GM18508 (cell line): ENCODE measurements around the gene WDFY3.
"Not testable (repeated sequence)": the region's sequence is repeated elsewhere in the genome, so short reads cannot be mapped to it uniquely, and the experiment has no call there.

Experiments used
- ATAC-seq: cut with Tn5 transposase; IDR thresholded peaks from one replicate; pipeline ENCODE4 v1.9.1; 2021; ENCODE audit warnings: moderate number of reproducible peaks; ENCODE audit not compliant: insufficient read depth, unreplicated experiment

WDFY3 gene

DNA sequence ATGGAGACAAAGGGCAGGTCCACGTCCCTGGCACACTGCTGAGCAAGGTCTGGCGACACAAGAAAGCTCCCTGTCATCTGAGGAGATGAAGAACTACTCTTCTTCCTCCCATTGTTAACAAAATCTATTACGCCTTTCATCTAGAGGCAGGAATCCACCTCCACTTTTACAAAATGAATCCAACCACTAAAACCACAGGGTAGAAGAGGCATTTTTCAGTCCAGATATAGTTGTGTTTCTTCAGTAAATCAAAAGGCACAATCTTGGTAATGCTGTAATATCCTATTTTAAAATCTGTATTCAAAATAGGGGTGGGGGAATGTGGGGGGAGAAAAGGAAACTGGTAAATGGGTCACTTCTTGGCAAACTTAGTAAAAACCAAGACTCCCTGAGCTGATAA is 282.1 kb downstream of the WDFY3 start:
- no peak for ATAC-seq

DNA sequence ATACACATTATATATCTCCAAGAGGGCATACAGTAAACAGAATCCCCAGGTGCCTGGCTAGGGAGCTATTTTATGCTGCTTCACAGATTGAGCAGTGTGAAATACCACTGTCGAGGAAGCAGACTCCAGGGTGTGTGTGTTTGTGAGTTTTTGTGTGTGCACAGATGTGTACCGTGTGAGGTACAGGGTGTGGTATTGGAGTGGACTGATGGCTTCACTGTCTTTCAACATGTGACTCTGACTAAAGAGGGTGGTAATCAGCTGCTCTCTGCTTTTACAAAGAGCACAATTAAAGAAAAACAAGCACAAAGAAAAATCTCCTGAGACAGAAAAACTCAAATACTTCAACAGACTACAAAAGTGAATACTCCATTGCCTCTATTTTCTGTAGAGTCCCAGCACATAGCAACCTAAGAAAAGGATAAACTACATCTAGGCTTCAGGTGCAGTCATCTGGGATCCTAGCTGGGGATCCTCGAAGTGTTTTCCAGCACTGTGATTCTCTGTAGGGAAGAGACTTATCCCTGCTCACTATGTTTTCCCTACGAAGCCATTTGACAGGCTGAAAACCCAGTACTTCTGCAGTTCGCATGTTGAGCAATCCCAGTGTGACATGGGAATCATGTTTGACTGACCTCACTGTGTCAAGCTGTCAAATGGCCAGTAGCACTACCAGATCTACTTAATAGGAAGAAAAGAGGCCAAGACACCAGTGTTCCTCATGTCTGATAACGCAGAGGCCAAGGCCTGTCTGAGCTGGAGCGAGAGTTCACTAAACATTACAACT is 283.2 kb downstream of the WDFY3 start:
- ATAC-seq, result no peak

DNA sequence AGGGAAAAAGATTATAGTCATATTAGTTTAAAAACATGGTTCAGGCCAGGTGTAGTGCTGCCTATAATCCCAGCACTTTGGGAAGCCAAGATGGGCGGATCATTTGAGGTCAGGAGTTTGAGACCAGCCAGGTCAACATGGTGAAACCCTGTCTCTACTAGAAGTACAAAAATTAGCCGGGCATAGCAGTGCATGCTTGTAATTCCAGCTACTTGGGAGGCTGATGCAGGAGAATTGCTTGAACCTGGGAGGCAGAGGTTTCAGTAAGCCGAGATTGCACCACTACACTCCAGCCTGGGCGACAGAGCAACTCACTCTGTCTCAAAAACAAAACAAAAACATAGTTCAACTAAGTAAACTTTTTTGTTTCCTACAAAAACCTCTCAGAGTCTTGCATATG is 283.8 kb downstream of the WDFY3 start:
- not testable (repeated sequence) for ATAC-seq

DNA sequence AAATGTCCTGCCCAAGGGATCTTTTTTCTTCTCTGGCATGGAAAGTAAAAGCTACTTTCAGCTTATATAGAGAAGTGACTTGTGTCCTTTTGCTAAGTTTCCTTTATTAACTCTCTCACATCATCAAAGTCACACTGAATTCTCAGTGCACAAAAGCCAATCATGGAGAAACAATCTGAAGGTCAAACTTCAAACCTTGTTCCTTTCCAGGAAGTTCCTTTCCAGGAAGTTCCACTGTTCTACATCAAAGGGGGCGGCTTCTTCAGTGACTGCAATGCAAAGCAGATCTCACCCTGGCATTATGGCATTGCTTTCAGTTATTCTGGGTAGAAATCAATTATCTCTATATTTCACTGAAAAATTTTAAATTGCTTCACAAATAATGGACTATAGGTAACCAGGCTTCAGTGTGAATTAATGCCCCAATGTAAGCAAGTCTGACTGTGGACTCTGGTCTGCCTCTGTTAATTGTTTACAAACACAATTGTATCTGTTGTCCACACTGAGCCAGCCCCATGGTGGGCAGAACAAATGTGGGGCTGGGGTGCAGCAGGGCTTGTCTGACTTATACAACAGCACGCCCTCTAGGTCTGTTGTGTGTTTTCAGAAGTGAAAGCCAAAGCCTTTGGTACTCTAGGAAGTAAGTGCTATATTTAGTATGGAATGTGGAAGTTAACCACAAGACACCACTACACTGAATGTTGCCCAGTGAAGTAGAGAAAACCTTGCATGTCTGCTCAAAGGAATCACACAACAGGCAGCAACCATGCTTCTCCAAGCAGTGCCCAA is 284.8 kb downstream of the WDFY3 start:
- ATAC-seq, result no peak

DNA sequence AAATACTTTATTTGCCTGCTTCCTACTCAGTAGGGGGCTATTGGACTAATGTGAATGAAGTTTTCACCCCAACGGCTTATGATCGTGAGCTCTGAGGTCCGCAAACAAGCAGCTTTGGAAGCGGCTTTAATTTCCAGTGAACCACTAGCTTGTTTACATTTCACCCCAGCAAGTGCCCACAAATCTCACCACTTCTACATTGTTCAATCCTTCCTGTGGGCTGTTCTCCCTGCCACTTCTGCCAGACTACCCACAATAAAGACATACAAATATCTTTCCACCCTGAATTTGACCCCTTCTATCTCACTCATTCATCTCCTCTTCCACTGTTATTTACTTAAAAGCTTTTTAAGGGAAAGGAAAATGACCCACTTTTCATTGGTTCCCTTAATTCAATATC is 285.5 kb downstream of the WDFY3 start:
- ATAC-seq, result no peak

DNA sequence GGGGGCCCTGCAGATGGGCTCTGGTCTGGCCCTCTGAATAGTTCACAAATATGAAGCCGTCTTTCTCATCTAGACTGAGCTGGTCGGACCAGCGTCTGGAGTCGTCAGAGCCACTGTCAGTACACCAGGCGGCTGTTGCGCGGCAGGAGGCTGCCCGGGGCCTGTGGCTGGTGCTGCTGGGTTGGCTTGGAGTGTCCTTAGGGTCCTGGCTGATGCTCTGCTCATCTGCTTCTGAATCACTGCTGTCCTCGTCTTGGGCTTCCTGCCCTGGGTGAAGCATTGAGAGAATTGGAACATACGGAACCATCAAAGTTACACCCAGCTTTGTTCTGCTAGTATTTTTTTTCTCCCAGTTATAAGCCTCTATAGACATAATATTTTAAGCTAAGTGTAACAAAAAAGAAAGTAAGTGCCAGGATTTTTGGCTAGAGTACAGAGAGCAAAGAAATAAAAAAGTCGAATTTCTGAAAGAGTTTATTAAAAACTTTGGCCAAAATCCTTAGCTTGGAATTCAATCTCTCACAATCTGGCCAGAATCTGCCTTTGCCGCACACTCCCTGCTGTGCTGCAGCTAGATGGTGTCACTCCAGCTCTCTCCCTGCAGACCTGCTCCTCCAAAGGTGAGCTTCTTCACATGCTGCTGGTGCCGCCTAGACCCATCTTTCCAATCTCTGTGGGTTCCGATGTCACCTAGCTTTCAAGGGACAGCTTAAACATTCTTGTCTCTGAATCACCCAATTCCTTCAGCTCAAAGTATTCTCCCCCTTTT is 287.3 kb downstream of the WDFY3 start:
- ATAC-seq, result no peak

DNA sequence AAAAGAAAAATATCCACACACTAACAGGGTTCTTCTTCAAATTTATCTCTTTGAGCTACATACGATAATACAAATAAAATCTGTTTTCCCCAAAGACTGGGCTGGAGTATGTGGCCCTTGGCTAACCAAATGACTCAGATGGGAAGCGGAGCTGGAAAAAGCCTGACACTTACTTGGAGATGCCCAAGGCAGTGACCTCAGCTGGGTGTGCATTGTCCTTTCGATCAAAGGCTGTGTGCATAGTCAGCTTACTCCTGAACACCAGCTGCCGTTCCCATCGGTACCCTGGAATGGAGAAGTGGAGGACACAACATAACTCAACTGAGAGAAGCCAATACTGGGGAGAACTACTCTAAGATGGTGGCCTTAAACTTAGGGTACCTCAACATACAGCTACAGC is 288.5 kb downstream of the WDFY3 start:
- no peak for ATAC-seq

DNA sequence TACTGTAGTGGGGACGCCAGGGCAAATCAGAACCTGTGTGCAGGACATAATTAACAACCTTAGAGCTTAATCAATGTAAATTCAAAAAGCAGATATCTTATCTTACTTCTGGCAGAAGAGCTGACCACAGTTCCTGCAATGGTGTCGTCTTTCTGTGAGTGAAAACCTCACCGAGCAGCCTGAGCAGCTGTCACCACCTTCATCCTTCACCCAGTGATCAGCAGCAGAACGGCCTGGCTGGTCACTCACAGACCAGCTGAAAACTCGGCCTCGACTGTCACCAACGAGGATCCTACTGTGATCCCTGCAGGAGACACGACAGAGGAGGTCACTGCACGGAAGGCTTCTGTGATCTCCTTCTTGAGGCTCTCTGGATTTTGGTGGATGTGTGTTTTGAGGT is 289.4 kb downstream of the WDFY3 start:
- ATAC-seq, result no peak

DNA sequence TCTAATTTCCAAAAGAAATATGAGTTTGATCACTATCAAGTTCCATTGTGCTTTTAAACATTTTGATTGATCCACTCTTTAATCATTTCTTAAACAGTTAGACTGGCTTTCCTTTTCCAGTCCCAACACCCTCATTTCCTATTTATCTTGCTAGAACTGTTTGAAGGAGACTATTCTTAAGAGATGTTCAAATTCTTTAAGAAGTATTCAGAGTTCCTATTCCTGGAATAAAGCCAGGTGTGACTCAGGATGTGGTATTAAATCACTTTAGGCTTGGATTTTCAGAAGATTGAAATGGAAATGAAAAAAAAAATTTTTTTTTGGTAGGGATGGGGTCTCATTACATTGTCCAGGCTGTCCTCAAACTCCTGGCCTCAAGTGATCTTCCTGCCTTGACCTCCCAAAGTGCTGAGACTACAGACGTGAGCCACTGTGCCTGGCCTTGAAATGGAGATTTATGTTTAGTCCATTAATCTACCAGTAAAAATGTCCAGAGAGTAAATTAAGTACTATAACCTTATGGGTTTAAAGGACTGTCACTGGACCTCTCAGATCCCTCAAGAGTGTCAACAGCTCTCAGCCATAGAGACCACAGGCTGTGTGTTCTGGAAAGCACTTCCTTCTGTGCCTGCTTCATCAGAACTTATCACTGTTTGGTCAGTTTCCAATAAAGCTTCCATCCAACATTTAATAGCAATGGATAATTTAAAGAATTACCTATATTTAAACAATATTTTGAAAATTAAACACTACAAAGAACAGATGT is 292.8 kb downstream of the WDFY3 start:
- no peak for ATAC-seq

DNA sequence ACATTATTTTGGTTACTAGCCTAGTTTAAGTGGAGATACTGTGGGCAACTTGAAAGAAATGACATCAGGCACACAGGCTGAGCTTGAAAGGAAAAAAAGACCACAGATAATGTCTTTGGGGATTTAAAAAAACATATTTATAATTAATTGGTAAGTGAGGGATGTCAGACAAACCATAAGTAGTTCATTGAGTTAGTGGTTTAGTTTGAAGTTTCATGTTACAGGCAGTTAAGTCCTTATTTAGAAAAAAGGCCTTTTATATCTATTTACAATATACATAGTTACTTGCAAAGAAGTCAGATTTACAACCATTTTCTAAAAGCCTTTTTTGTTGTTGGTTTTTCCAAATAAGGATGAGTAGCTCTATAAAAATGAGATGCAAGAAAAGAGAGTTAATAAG is 294.3 kb downstream of the WDFY3 start:
- no peak for ATAC-seq

DNA sequence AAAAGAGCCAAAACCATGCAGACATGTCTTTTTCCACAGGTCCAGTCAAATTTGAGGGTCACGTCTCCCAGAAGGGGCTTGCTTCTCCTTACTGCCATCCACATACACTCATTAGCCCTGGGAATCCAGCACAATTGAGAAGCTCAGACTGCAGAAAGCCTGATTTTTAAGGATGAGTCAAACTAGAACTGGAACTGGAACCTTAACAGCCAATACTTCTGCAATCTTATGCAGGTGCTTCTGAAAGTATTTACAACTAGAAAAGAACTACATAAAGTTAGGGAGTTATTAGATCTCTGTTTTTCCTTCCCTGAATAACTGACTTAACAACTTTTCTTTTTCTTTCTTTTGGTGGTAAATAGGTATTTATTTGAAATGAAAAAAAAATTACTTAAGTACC is 297.3 kb downstream of the WDFY3 start:
- no peak for ATAC-seq

DNA sequence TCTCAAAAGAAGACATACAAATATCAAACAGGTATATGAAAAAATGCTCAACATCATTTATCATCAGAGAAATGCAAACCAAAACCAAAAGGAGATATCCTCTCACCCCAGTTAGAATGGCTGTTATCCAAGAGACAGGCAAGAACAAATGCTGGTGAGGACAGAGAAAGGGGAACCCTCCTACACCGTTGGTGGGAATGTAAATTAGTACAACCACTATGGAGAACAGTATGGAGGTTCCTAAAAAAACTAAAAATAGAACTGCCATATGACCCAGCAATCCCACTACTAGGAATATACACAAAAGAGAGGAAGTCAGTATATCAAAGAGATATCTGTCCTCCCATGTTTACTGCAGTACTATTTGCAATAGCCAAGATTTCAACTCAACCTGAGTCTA is 300.1 kb downstream of the WDFY3 start:
- no peak for ATAC-seq

DNA sequence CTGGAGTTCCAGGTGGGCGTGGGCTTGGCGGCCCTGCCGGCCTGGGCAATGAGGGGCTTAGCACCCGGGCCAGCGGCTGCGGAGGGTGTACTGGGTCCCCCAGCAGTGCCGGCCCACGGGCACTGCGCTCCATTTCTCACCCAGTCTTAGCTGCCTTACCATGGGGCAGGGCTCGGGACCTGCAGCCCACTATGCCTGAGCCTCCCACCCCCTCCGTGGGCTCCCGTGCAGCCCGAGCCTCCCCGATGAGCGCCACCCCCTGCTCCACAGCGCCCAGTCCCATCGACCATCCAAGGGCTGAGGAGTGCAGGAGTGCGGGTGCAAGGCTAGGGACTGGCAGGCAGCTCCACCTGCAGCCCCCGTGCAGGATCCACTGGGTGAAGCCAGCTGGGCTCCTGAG is 301.7 kb downstream of the WDFY3 start:
- ATAC-seq, result not testable (repeated sequence)

DNA sequence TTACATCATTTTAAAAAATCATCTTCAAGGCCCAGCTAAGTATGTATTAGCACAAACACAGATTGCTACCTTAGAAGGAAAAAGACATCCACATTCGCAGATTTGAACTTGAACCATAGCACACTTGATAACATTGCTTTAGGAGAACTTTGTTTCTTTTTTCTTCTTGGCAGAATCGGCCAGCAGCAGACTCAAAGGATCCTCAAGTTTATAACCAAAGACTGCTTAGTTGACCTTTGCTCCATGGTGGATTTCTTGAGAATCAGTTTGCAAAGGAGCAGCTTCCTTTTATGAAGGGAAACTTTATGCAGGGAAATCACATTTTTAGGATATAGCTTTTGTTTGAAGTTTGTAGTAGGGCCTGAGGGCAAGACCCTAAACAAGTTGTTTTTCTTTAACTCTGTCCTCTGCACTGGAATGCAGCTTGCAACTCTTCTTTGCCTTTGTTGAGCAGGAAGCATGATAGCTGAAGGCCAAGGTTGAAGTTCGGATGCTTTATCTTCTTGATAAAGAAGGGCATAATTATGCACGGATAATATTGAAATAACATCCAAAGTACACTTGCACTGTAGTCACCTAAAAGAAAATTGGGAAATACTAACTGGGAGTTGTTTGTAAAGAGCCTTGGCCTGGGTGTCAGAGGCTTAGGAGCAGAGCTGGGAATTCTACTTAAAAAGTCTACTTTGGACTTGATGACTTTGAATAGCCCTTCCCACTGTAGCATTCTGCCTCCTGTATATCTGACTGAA is 305.1 kb downstream of the WDFY3 start:
- ATAC-seq, result no peak

DNA sequence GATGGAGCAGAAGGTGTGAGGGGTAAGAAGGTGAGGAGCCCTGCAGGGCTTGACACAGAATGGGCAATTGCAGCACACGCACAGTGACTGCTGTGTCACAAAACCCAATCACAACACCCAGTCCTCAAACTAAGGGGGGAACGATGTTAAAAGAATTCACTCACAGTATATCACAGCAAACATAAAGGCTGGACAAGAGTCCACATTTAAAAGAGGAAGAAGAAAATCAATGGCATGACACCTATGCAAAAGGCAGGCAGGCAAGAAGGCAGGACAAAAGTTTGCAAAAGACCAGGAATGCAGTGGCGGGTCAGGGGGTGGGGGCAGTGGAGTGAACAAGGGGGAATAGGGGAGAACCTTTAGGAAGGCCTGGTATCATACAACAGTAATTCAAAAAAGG is 305.9 kb downstream of the WDFY3 start:
- ATAC-seq, result no peak

DNA sequence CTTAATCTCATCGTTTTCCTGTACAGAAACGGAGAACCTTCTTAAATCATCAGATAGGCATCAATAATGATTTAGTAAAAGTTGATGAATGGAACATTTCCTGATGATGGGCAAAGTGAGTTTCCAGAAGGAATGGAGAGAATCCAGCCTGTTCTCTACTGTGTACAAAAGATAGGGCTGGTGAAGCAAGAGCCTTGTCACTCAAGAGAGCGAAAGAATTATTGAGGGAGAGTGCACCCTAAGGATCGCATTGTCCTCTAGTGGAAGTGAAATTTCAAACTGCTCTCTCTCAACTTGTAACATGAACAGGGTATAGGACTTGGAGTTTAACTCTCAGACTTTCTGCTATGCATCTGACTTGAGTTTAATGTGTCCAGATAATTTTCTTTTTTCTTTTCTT is 314.0 kb downstream of the WDFY3 start:
- no peak for ATAC-seq

DNA sequence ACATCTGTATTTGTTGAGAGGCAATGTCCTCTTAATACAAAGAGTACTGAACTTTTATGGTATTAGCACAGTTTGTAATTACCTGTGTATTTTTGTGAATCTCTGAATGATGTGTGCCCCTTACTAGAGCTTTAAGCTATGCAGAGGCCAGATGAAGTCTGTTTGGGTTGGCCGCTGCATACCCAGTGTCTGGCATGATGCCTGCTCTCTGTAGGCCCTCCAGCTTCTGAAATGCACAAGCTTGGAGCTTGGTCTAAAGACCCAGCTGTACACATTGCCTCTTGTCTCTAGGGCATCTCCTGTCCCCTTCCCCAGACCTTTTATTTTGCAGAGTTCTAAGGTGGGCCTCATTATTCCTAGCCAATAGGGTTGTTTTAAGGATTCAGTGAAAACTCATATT is 315.0 kb downstream of the WDFY3 start:
- ATAC-seq, result no peak

DNA sequence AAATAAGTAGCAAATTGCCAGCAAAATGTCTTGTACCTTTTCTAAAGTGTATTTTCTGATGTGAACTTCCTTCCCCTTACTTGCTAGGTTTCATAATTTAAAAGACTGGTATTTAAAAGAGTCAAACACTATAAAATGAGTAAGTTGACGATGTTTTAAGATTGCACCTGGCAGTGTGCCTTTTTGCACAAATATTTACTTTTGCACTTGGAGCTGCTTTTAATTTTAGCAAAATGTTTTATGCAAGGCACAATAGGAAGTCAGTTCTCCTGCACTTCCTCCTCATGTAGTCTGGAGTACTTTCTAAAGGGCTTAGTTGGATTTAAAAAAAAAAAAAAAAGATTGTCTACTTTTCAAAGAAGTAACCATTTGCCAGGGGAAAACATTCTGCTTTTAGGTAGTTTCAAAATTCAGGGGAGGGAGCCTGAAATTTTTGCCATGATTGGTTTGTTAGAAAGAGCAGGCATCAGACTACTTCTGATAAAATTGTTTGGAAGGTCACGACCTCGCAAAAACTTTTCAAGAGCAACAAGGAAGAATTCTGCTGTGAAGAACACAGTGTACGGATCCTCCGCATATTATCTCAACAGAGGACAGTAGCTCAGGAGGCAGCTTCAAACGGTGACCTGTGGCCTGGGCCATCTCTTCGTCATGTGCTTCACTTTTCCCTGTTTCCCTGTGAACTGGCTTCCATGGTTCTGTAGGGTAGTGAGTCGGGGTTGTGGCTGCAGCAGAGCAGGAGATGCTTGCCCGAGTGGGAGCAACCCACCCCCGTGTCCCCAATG is 317.4 kb downstream of the WDFY3 start:
- no peak for ATAC-seq

DNA sequence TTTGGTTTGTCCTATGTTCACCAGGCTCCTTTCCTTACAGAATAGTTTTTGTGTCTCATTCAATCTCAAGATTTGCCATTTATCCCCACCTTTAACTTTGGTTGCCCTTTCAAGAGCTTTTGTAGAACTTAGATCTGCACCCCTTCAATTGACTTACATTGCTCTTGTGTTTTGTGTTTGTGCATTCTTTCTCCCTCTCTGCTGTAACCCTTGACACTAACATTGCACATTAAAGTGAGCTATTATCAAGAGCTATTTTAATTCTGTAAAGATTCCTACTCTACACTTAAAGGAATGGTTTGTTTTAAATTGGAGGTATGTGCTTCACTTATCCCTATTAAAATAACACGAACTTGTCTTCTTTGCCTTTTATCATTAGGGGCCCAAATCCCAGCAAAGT is 318.3 kb downstream of the WDFY3 start:
- ATAC-seq, result no peak
